GM23338 (cell line): ENCODE data around the gene CYSLTR2. TPM values are rescaled to one million over a fixed set of nuclear protein-coding genes. Genes with fewer than 3 reads are reported as not detected.

Source experiments
- ATAC-seq: fragments of 200-7000 bp; cut with Tn5 transposase; 3 replicates; pipeline ENCODE4 v1.9.1; 2020
- DNase-seq: peaks from one replicate; pipeline ENCODE4 v3.0.0-alpha.2; 2015; ENCODE audit warnings: low spot score
- H2AFZ ChIP-seq: fragments of 200-600 bp; sonication (generic); 2 replicates; pipeline ENCODE4 v1.8.0; 2016; ENCODE audit warnings: antibody characterized with exemption, mild to moderate bottlenecking, moderate library complexity
- H3F3A ChIP-seq: fragments of 200-600 bp; sonication (generic); replicated peaks from 2 replicates; pipeline ENCODE4 v1.8.0; 2017; ENCODE audit warnings: antibody characterized with exemption, mixed run types, low read depth
- H3K27ac ChIP-seq: fragments of 200-600 bp; sonication (generic); 2 replicates; pipeline ENCODE4 v1.6.1; 2016; ENCODE audit warnings: low read depth
- H3K27me3 ChIP-seq: fragments of 200-600 bp; sonication (generic); 2 replicates; pipeline ENCODE4 v1.8.0; 2016; ENCODE audit warnings: mild to moderate bottlenecking, mixed run types, moderate library complexity; ENCODE audit not compliant: insufficient read depth
- H3K36me3 ChIP-seq: fragments of 200-600 bp; sonication (generic); 2 replicates; pipeline ENCODE4 v1.8.0; 2016; ENCODE audit warnings: mild to moderate bottlenecking; ENCODE audit not compliant: insufficient read depth
- H3K4me1 ChIP-seq: fragments of 200-600 bp; sonication (generic); 2 replicates; pipeline ENCODE4 v1.8.0; 2016; ENCODE audit warnings: mild to moderate bottlenecking, moderate library complexity; ENCODE audit not compliant: insufficient read depth
- H3K4me2 ChIP-seq: fragments of 200-600 bp; sonication (generic); 2 replicates; pipeline ENCODE4 v1.7.1; 2017; ENCODE audit warnings: mixed run types
- H3K4me3 ChIP-seq: fragments of 200-600 bp; sonication (generic); 2 replicates; pipeline ENCODE4 v1.6.1; 2016; ENCODE audit warnings: mixed run types
- H3K79me2 ChIP-seq: fragments of 200-600 bp; sonication (generic); replicated peaks from 2 replicates; pipeline ENCODE4 v1.8.0; 2017; ENCODE audit warnings: mild to moderate bottlenecking; ENCODE audit not compliant: insufficient read depth
- H3K9me2 ChIP-seq: fragments of 200-600 bp; sonication (generic); 2 replicates; pipeline ENCODE4 v1.8.0; 2017; ENCODE audit not compliant: insufficient read depth
- H4K20me1 ChIP-seq: fragments of 200-600 bp; sonication (generic); replicated peaks from 2 replicates; pipeline ENCODE4 v1.8.0; 2017; ENCODE audit warnings: mild to moderate bottlenecking; ENCODE audit not compliant: insufficient read depth
- H3K27ac Mint-ChIP-seq: 2 replicates; pipeline ENCODE4 v1.8.0; 2020; ENCODE audit warnings: inconsistent platforms, mild to moderate bottlenecking, moderate library complexity, mixed read lengths
- H3K27me3 Mint-ChIP-seq: 3 replicates; pipeline ENCODE4 v1.8.0; 2022; ENCODE audit warnings: low read depth, mild to moderate bottlenecking, moderate library complexity, mixed read lengths, inconsistent platforms; ENCODE audit not compliant: insufficient read depth, poor library complexity
- H3K36me3 Mint-ChIP-seq: 3 replicates; pipeline ENCODE4 v1.8.0; 2021; ENCODE audit warnings: low read depth, mild to moderate bottlenecking, inconsistent platforms, moderate library complexity, mixed read lengths
- H3K4me1 Mint-ChIP-seq: 3 replicates; pipeline ENCODE4 v1.8.0; 2020; ENCODE audit warnings: mild to moderate bottlenecking, inconsistent platforms, mixed read lengths
- H3K4me3 Mint-ChIP-seq: 3 replicates; pipeline ENCODE4 v1.8.0; 2021; ENCODE audit warnings: moderate library complexity, mild to moderate bottlenecking, inconsistent platforms, mixed read lengths
- H3K9me3 Mint-ChIP-seq: 3 replicates; pipeline ENCODE4 v1.8.0; 2020; ENCODE audit warnings: moderate library complexity, mild to moderate bottlenecking, inconsistent platforms, mixed read lengths
- EZH2 ChIP-seq: fragments of 200-600 bp; sonication (generic); IDR thresholded peaks from one replicate; pipeline ENCODE4 v1.8.0; 2017; ENCODE audit warnings: antibody characterized with exemption, mild to moderate bottlenecking, low read depth; ENCODE audit not compliant: unreplicated experiment
- NANOG ChIP-seq: IDR thresholded peaks from 2 replicates; pipeline ENCODE4 v1.6.1; 2016; ENCODE audit warnings: antibody characterized with exemption, borderline replicate concordance
- STAT1 ChIP-seq: IDR thresholded peaks from one replicate; pipeline ENCODE4 v1.6.1; 2016; ENCODE audit warnings: antibody characterized with exemption; ENCODE audit not compliant: unreplicated experiment
- polyA plus RNA-seq: library from polyadenylated mRNA; unstranded; fragments of >200 nt; fragmentation: Nextera tagmentation; extraction: Ambion mirVana; gene quantifications from 2 replicates; pipeline ENCODE4 v1.2.1, GENCODE V29; 2016
- total RNA-seq: library from RNA; depleted of rRNA; stranded (reverse); fragments of >200 nt; shearing (Covaris generic); gene quantifications from 2 replicates; pipeline ENCODE4 v1.2.3, GENCODE V29; 2014
- TF ChIP-seq, protein P1 (sequence below), 2 experiments: fragments of 200-600 bp in 1 of 2; sonication (generic) in 1 of 2; conservative IDR thresholded peaks; 2 replicates each; pipeline versions ENCODE4 v1.5.1 to v1.6.1; 2016 to 2017; ENCODE audit warnings: antibody characterized with exemption in 2 of 2, low read depth in 2 of 2, mild to moderate bottlenecking in 2 of 2, moderate library complexity in 1 of 2
- TF ChIP-seq, protein P2 (sequence below): fragments of 250-450 bp; sonication (Bioruptor Pico); IDR thresholded peaks from 2 replicates; pipeline ENCODE4 v1.5.0; 2020; ENCODE audit warnings: mild to moderate bottlenecking, moderate library complexity

CYSLTR2 gene
- total and polyA plus RNA-seq, 2 experiments from 2014 or later = not detected

GRCh38 chr13:48645845-48646244 lies 7.9 kb upstream of the CYSLTR2 start:
- H3K79me2 ChIP-seq = no peaks in the 10 kb centered on the region
- H3K9me2 ChIP-seq = no peaks in the 10 kb centered on the region
- TF ChIP-seq, protein P1, sequence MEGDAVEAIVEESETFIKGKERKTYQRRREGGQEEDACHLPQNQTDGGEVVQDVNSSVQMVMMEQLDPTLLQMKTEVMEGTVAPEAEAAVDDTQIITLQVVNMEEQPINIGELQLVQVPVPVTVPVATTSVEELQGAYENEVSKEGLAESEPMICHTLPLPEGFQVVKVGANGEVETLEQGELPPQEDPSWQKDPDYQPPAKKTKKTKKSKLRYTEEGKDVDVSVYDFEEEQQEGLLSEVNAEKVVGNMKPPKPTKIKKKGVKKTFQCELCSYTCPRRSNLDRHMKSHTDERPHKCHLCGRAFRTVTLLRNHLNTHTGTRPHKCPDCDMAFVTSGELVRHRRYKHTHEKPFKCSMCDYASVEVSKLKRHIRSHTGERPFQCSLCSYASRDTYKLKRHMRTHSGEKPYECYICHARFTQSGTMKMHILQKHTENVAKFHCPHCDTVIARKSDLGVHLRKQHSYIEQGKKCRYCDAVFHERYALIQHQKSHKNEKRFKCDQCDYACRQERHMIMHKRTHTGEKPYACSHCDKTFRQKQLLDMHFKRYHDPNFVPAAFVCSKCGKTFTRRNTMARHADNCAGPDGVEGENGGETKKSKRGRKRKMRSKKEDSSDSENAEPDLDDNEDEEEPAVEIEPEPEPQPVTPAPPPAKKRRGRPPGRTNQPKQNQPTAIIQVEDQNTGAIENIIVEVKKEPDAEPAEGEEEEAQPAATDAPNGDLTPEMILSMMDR (conservative IDR thresholded peaks at IDR 0.05; ENCODE audit: low read depth in 2 of 2) = no peak
- TF ChIP-seq NANOG = no peak
- no peak for TF ChIP-seq STAT1
- no peak for TF ChIP-seq EZH2
- TF ChIP-seq, protein P2, sequence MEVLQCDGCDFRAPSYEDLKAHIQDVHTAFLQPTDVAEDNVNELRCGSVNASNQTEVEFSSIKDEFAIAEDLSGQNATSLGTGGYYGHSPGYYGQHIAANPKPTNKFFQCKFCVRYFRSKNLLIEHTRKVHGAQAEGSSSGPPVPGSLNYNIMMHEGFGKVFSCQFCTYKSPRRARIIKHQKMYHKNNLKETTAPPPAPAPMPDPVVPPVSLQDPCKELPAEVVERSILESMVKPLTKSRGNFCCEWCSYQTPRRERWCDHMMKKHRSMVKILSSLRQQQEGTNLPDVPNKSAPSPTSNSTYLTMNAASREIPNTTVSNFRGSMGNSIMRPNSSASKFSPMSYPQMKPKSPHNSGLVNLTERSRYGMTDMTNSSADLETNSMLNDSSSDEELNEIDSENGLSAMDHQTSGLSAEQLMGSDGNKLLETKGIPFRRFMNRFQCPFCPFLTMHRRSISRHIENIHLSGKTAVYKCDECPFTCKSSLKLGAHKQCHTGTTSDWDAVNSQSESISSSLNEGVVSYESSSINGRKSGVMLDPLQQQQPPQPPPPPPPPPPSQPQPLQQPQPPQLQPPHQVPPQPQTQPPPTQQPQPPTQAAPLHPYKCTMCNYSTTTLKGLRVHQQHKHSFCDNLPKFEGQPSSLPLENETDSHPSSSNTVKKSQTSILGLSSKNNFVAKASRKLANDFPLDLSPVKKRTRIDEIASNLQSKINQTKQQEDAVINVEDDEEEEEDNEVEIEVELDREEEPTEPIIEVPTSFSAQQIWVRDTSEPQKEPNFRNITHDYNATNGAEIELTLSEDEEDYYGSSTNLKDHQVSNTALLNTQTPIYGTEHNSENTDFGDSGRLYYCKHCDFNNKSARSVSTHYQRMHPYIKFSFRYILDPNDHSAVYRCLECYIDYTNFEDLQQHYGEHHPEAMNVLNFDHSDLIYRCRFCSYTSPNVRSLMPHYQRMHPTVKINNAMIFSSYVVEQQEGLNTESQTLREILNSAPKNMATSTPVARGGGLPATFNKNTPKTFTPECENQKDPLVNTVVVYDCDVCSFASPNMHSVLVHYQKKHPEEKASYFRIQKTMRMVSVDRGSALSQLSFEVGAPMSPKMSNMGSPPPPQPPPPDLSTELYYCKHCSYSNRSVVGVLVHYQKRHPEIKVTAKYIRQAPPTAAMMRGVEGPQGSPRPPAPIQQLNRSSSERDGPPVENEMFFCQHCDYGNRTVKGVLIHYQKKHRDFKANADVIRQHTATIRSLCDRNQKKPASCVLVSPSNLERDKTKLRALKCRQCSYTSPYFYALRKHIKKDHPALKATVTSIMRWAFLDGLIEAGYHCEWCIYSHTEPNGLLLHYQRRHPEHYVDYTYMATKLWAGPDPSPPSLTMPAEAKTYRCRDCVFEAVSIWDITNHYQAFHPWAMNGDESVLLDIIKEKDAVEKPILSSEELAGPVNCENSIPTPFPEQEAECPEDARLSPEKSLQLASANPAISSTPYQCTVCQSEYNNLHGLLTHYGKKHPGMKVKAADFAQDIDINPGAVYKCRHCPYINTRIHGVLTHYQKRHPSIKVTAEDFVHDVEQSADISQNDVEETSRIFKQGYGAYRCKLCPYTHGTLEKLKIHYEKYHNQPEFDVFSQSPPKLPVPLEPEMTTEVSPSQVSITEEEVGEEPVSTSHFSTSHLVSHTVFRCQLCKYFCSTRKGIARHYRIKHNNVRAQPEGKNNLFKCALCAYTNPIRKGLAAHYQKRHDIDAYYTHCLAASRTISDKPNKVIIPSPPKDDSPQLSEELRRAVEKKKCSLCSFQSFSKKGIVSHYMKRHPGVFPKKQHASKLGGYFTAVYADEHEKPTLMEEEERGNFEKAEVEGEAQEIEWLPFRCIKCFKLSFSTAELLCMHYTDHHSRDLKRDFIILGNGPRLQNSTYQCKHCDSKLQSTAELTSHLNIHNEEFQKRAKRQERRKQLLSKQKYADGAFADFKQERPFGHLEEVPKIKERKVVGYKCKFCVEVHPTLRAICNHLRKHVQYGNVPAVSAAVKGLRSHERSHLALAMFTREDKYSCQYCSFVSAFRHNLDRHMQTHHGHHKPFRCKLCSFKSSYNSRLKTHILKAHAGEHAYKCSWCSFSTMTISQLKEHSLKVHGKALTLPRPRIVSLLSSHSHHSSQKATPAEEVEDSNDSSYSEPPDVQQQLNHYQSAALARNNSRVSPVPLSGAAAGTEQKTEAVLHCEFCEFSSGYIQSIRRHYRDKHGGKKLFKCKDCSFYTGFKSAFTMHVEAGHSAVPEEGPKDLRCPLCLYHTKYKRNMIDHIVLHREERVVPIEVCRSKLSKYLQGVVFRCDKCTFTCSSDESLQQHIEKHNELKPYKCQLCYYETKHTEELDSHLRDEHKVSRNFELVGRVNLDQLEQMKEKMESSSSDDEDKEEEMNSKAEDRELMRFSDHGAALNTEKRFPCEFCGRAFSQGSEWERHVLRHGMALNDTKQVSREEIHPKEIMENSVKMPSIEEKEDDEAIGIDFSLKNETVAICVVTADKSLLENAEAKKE (CRISPR knock-in tag) = no peak
- Mint-ChIP-seq H3K4me1 (no peaks in the 10 kb centered on the region), H3K4me3 (no peak overlapping the region), H3K27me3 (no peaks in the 10 kb centered on the region), H3K36me3 (no peaks in the 10 kb centered on the region), H3K9me3 (no peaks in the 10 kb centered on the region), H3K27ac (no peak overlapping the region)
- DNase-seq = no peak
- no peaks in the 10 kb centered on the region for H3K27me3 ChIP-seq
- no peaks in the 10 kb centered on the region for H3K36me3 ChIP-seq
- no peak overlapping the region for H3K4me3 ChIP-seq
- H3F3A ChIP-seq = no peaks in the 10 kb centered on the region
- no peak for ATAC-seq
- no peaks in the 10 kb centered on the region for H3K4me1 ChIP-seq
- no peak overlapping the region for H3K27ac ChIP-seq
- H4K20me1 ChIP-seq = no peaks in the 10 kb centered on the region
- H2AFZ ChIP-seq = no peak overlapping the region
- no peak overlapping the region for H3K4me2 ChIP-seq
